ENCODE results near the gene RNF19B. TPM values are rescaled to one million over a fixed set of nuclear protein-coding genes. Genes with fewer than 3 reads are reported as not detected.

RNF19B gene
- total and polyA plus RNA-seq, 2 of the 8 experiments (the other 6 are each of a cell fraction or from before 2014, with no cell fraction given): 9.2 to 11.2 TPM

DNA sequence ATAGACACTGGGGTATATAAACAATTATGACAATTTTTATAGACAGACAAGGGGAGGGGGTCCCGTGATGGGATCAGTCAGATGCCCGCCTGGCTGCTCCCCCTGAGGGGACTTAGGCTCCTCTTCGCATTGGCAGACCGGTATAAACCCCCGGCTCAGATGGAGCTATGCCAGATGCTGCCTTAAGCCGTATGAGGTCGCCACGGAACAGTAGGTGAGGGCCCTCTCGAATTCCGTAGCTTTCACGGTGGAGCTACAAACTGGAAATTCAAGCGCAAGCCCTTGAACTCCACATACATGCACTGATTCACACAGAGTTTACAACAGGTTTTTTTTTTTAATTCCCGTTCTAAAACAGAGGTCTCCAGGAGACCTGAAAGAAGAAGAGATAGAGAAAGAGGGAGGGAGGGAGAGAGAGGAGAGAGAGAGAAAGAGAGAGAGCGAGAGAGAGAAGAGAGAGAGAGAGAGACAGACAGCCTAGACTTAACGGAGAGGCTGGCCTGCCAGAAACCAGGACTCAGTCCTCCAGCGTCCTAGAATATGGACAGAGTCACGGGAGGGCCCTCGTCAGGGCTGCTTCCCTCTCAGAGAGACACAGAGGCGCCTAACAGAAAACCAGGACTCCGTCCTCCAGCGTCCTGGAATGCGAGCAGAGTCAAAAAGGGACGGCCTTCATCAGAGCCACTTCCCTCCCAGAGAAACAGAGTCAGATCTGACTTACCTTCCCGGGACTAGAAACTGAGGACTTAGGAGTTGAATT lies 39.0 kb downstream of the RNF19B start (continued):
- TF ChIP-seq, protein P1, sequence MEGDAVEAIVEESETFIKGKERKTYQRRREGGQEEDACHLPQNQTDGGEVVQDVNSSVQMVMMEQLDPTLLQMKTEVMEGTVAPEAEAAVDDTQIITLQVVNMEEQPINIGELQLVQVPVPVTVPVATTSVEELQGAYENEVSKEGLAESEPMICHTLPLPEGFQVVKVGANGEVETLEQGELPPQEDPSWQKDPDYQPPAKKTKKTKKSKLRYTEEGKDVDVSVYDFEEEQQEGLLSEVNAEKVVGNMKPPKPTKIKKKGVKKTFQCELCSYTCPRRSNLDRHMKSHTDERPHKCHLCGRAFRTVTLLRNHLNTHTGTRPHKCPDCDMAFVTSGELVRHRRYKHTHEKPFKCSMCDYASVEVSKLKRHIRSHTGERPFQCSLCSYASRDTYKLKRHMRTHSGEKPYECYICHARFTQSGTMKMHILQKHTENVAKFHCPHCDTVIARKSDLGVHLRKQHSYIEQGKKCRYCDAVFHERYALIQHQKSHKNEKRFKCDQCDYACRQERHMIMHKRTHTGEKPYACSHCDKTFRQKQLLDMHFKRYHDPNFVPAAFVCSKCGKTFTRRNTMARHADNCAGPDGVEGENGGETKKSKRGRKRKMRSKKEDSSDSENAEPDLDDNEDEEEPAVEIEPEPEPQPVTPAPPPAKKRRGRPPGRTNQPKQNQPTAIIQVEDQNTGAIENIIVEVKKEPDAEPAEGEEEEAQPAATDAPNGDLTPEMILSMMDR (IDR thresholded peaks at IDR 0.05; ENCODE audit: control extremely low read depth in 1 of 3, insufficient read depth in 1 of 3, low read depth in 1 of 3, low read length in 3 of 3): peak in 2 of 3 experiments; percentile 18 to 28; a peak in 3 of 4 replicates
- TF ChIP-seq EGR1 (IDR thresholded peaks at IDR 0.05; ENCODE audit: borderline replicate concordance, low read depth, low read length): 0 out of 2 replicates have a peak, but pooled peaks have one; percentile 42
- peak; percentile 47 for TF ChIP-seq EZH2 (IDR thresholded peaks at IDR 0.05; ENCODE audit: low read depth, low read length, severe bottlenecking)
- no peak for TF ChIP-seq TAF7 (optimal IDR thresholded peaks at IDR 0.05; ENCODE audit: borderline replicate concordance, low read depth, low read length)
- peak; percentile 33; the same call in 1 of the 2 replicates for TF ChIP-seq JUND (IDR thresholded peaks at IDR 0.05; ENCODE audit: low read length)
- TF ChIP-seq ASH2L (IDR thresholded peaks at IDR 0.05; ENCODE audit: low read length): peak; percentile 15
- TF ChIP-seq RXRA (IDR thresholded peaks at IDR 0.05; ENCODE audit: insufficient read depth, low read depth, low read length): no peak
